OCI-LY1 (cell line): Measurements from ENCODE around the gene VIT.

Source experiments
- CTCF ChIP-seq: fragments of 200-600 bp; sonication (generic), shearing (Covaris generic); IDR thresholded peaks from 2 replicates; pipeline ENCODE4 v1.5.1; 2017; ENCODE audit warnings: mild to moderate bottlenecking, antibody characterized with exemption, low read length, moderate library complexity, mixed read lengths
- EZH2 ChIP-seq: fragments of 200-600 bp; sonication (generic), shearing (Covaris generic); IDR thresholded peaks from 2 replicates; pipeline ENCODE4 v1.8.0; 2017; ENCODE audit warnings: borderline replicate concordance, mixed run types, mild to moderate bottlenecking, antibody characterized with exemption, low read length, moderate library complexity, mixed read lengths

GRCh38 chr2:36650031-36650829, 46.3 kb upstream of the VIT start:
- TF ChIP-seq CTCF (no peak), EZH2 (no peak)
